ENCODE data around the gene RAB3C. TPM values are rescaled to one million over a fixed set of nuclear protein-coding genes. Genes with fewer than 3 reads are reported as not detected.

RAB3C gene
- total RNA-seq, 1 donor from 2014 or later = not detected

- Histone ChIP-seq H3K4me3 (ENCODE audit: low read depth, low read length) (no peak overlapping the region), H3K36me3 (ENCODE audit: control insufficient read depth, insufficient read depth, low read length) (no peaks in the 10 kb centered on the region), H3K27me3 (ENCODE audit: control insufficient read depth, insufficient read depth, low read length) (peaks cover 4% of the 10 kb centered on the region)
- FAIRE-seq = no peak
- no peak for DNase-seq (ENCODE audit: low read depth)
- TF ChIP-seq, protein P1, sequence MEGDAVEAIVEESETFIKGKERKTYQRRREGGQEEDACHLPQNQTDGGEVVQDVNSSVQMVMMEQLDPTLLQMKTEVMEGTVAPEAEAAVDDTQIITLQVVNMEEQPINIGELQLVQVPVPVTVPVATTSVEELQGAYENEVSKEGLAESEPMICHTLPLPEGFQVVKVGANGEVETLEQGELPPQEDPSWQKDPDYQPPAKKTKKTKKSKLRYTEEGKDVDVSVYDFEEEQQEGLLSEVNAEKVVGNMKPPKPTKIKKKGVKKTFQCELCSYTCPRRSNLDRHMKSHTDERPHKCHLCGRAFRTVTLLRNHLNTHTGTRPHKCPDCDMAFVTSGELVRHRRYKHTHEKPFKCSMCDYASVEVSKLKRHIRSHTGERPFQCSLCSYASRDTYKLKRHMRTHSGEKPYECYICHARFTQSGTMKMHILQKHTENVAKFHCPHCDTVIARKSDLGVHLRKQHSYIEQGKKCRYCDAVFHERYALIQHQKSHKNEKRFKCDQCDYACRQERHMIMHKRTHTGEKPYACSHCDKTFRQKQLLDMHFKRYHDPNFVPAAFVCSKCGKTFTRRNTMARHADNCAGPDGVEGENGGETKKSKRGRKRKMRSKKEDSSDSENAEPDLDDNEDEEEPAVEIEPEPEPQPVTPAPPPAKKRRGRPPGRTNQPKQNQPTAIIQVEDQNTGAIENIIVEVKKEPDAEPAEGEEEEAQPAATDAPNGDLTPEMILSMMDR (IDR thresholded peaks at IDR 0.05; ENCODE audit: insufficient read depth, low read length, severe bottlenecking) = no peak
Measured at GRCh38 chr5:58860680-58861079, 277.8 kb downstream of the RAB3C start.

GRCh38 chr5:58868931-58869330 is 286.1 kb downstream of the RAB3C start:
- Histone ChIP-seq H3K27me3 (ENCODE audit: control insufficient read depth, insufficient read depth, low read length) (peaks cover 3% of the 10 kb centered on the region), H3K4me3 (ENCODE audit: low read depth, low read length) (no peak overlapping the region), H3K36me3 (ENCODE audit: control insufficient read depth, insufficient read depth, low read length) (no peaks in the 10 kb centered on the region)
- FAIRE-seq (no peak), DNase-seq (ENCODE audit: low read depth) (peak; percentile 81)
- TF ChIP-seq, protein P1 (IDR thresholded peaks at IDR 0.05; ENCODE audit: insufficient read depth, low read length, severe bottlenecking) = no peak

DNA sequence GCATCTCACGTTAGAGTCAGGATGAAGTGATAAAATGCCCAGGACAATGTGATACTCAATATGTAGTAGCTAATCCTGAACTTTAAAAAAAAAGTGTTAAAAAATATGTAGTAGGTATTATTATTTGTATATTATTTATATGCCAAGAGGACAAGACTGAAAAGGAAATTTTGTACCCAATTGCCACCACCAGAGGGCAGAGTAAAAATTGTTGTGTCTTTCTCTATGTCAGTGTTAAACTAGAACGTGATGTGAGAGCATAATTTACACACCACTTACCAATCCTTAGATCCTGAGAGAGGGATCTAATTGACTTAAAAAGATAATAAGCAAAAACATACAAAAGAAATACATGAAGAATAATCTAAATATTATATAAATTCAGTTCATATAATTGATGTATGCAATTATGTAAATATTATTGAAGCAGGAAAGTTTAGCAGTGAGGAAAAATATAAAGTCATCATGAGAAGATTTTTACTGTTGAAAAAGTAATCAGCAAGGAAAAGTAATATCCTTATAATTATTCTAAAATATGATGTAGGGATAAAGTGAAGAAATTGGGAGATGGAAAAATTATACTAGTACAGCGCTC is 288.9 kb downstream of the RAB3C start:
- H3K36me3 ChIP-seq (ENCODE audit: control insufficient read depth, insufficient read depth, low read length) = no peaks in the 10 kb centered on the region
- DNase-seq (ENCODE audit: low read depth) (peak; percentile 58), FAIRE-seq (no peak)
- H3K4me3 ChIP-seq (ENCODE audit: low read depth, low read length) = no peak overlapping the region
- H3K27me3 ChIP-seq (ENCODE audit: control insufficient read depth, insufficient read depth, low read length) = peaks cover 1% of the 10 kb centered on the region
- TF ChIP-seq, protein P1 (IDR thresholded peaks at IDR 0.05; ENCODE audit: insufficient read depth, low read length, severe bottlenecking) = peak; percentile 49

DNA sequence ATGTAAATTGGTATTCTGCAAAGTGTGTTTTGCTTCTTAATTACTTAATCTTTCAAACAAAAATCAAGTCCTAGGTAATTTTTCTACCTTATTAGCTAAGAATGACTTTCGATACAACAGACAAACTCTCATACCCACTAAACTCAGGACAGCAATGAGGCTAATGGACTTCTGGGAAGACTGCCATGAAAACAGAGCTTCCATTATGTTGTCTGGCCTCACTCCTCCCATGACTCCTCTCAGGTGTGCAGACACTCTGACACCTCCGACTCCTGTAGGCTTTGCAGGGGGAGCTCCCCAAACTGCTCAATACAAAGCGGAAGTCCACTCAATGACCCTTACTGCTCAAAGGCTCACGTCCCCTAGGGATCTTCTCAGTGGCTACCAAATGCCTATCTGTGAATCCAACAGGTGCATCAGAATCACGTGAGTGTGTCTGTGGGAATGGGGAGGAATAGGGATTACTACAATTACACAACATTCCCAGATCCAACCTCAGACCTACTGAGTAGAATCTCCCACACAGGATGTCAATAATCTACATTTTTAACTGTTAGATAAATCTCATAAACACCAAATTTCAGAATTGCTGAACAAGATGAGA is 289.9 kb downstream of the RAB3C start:
- no peak for DNase-seq (ENCODE audit: low read depth)
- TF ChIP-seq, protein P1 (IDR thresholded peaks at IDR 0.05; ENCODE audit: insufficient read depth, low read length, severe bottlenecking) = no peak
- no peaks in the 10 kb centered on the region for H3K36me3 ChIP-seq (ENCODE audit: control insufficient read depth, insufficient read depth, low read length)
- H3K4me3 ChIP-seq (ENCODE audit: low read depth, low read length) = no peak overlapping the region
- FAIRE-seq = no peak
- H3K27me3 ChIP-seq (ENCODE audit: control insufficient read depth, insufficient read depth, low read length) = no peaks in the 10 kb centered on the region

DNA sequence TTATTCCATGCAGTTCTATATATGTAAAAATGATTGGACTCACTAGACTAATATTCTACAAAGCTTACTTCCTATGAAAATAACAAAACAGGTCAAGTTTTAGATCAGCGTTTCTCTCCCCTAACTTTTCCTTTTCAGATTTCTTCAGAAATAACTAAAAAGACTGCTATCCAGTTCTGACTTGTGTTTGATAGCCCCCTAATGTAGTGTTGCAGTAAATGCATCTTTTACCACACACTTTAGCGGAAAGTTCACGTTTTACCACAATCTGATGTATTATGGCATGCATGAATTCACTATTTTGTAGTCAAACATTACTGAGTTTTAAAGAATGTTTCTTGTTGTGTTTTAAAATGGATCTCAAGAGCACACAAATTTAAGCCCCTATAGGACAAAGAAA is 292.7 kb downstream of the RAB3C start:
- TF ChIP-seq, protein P1 (IDR thresholded peaks at IDR 0.05; ENCODE audit: insufficient read depth, low read length, severe bottlenecking) = no peak
- Histone ChIP-seq H3K36me3 (ENCODE audit: control insufficient read depth, insufficient read depth, low read length) (no peaks in the 10 kb centered on the region), H3K27me3 (ENCODE audit: control insufficient read depth, insufficient read depth, low read length) (no peaks in the 10 kb centered on the region), H3K4me3 (ENCODE audit: low read depth, low read length) (no peak overlapping the region)
- FAIRE-seq = no peak
- DNase-seq (ENCODE audit: low read depth) = no peak

- no peak for FAIRE-seq
Measured at GRCh38 chr5:58885260-58885659, 302.4 kb downstream of the RAB3C start.

More at GRCh38 chr5:58885260-58885659, 302.4 kb downstream of the RAB3C start:
- Histone ChIP-seq H3K4me3 (ENCODE audit: low read depth, low read length) (no peak overlapping the region), H3K27me3 (ENCODE audit: control insufficient read depth, insufficient read depth, low read length) (no peaks in the 10 kb centered on the region), H3K36me3 (ENCODE audit: control insufficient read depth, insufficient read depth, low read length) (no peaks in the 10 kb centered on the region)
- no peak for DNase-seq (ENCODE audit: low read depth)
- TF ChIP-seq, protein P1 (IDR thresholded peaks at IDR 0.05; ENCODE audit: insufficient read depth, low read length, severe bottlenecking) = no peak
